ENCODE results near the gene TAF6. TPM values are rescaled to one million over a fixed set of nuclear protein-coding genes. Genes with fewer than 3 reads are reported as not detected.
A peak's percentile ranks its signal among the peaks of the same experiment; 100 is the strongest.

TAF6 gene
- polyA plus RNA-seq = 36.1 TPM
- long read RNA-seq, donor 1, partial matches to known transcripts = 0 of 1 reads
- long read RNA-seq, donor 1, other reads (novel, unspliced or antisense) = 0 of 1 reads
- long read RNA-seq, donor 2, transcript TAF6-211 (15 exons, 2,464 nt) = major isoform, 7 of 8 reads
- long read RNA-seq, donor 2, partial matches to known transcripts = 0 of 8 reads
- long read RNA-seq, donor 2, other reads (novel, unspliced or antisense) = 0 of 8 reads
- long read RNA-seq, donor 3, transcript TAF6-211 (15 exons, 2,464 nt) = major isoform, 6 of 12 reads
- long read RNA-seq, donor 3, partial matches to known transcripts = 5 of 12 reads
- long read RNA-seq, donor 3, other reads (novel, unspliced or antisense) = 0 of 12 reads
- long read RNA-seq, donor 4 = 0 reads
- long read RNA-seq, donor 5, transcript TAF6-211 (15 exons, 2,464 nt) = major isoform, 6 of 6 reads
- long read RNA-seq, donor 5, partial matches to known transcripts = 0 of 6 reads
- long read RNA-seq, donor 5, other reads (novel, unspliced or antisense) = 0 of 6 reads
- long read RNA-seq, donor 6, transcript TAF6-211 (15 exons, 2,464 nt) = major isoform, 5 of 5 reads
- long read RNA-seq, donor 6, partial matches to known transcripts = 0 of 5 reads
- long read RNA-seq, donor 6, other reads (novel, unspliced or antisense) = 0 of 5 reads
- long read RNA-seq, donor 7, partial matches to known transcripts = 0 of 2 reads
- long read RNA-seq, donor 7, other reads (novel, unspliced or antisense) = 0 of 2 reads
- long read RNA-seq, donor 8, partial matches to known transcripts = 0 of 4 reads
- long read RNA-seq, donor 8, other reads (novel, unspliced or antisense) = 0 of 4 reads
- long read RNA-seq, donor 9, partial matches to known transcripts = 0 of 4 reads
- long read RNA-seq, donor 9, other reads (novel, unspliced or antisense) = 0 of 4 reads
- long read RNA-seq, donor 10, partial matches to known transcripts = 13 of 16 reads
- long read RNA-seq, donor 10, other reads (novel, unspliced or antisense) = 0 of 16 reads
- long read RNA-seq, donor 11, partial matches to known transcripts = 0 of 1 reads
- long read RNA-seq, donor 11, other reads (novel, unspliced or antisense) = 0 of 1 reads

DNA sequence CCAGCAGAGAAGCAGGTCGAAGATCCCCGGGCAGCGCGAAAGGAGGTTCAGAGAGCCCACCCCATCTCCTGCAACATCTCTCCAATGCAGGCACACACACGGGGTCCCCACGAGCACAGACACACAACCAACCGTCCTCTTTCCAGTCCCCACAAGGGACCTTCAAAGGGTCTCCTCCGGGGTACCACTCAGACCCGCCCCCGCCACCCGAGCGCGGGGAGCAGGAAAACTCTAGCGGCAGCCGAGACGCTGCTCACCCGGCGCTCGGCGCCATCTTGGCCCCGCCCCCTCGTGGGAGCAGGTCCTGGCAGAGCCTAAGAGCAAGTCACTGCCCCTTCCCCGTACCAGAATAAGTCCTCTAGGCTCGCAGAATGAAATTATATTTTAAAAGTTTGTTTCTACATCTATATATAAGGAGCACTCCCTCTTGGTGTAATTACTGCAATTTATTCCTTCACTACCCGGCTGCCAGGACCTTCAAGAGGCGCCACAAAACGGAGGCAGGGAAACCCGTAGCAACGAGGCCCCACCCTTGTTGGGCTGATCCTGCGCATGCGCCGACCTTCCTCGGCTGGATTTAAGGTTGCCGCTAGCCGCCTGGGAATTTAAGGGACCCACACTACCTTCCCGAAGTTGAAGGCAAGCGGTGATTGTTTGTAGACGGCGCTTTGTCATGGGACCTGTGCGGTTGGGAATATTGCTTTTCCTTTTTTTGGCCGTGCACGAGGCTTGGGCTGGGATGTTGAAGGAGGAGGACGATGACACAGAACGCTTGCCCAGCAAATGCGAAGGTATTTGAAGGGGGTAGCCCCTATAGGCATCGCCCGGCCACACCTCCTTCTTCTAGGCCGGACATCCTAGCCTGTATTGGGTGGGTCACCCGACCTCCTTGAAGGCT is at the start of gene TAF6, which contains the start of gene CNPY4:
Gene TAF6 (minus strand): TSS at position 287 of the 898 bp plus-strand sequence. CDS start 5,149 bp downstream, outside the sequence.
Gene CNPY4 (plus strand): TSS at position 563 of the 898 bp plus-strand sequence. CDS start 111 bp downstream, at position 674.
- H3K36me3 ChIP-seq (ENCODE audit: control insufficient read depth, insufficient read depth, low read length) = peaks cover 9% of the 10 kb centered on the region
- H3K27ac ChIP-seq (ENCODE audit: low read length) = peak within 1 kb of the TSS; percentile 54
- peak within 1 kb of the TSS; percentile 76 for H3K4me3 ChIP-seq (ENCODE audit: low read length)
- peaks cover 15% of the 10 kb centered on the region for H3K4me1 ChIP-seq (ENCODE audit: control insufficient read depth, insufficient read depth, low read length)
- WGBS (ENCODE audit: insufficient coverage, low lambda C conversion rate) = 0% methylated on average over 1 of the region's 49 CpGs
- DNase-seq = peak; percentile 92 to 93
- H3K27me3 ChIP-seq (ENCODE audit: control insufficient read depth, insufficient read depth, low read length) = no peaks in the 10 kb centered on the region
- no peaks in the 10 kb centered on the region for H3K9me3 ChIP-seq (ENCODE audit: control insufficient read depth, low read depth, low read length)

DNA sequence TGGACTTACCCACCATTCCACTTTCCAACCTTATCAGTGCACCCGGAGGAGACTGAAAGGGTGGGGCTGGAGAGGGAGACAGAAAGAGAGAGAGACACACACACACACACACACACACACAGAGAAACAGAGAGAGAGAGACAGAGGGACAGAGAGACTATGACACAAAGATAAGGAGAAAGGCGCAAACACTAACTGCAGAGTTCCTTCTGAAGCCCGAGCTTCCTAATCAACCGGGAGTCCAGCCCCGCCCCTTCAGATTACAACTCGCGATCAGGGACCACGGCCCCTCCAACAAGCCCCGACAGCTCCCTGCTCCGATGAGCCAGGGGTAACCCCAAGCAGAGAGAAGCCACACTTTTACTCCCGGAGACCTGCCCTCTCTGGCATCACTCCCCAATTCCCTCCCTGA is 48.8 kb upstream of the TAF6 start:
- peak in 1 of 2 donors; percentile 69 for DNase-seq
- Histone ChIP-seq H3K9me3 (ENCODE audit: control insufficient read depth, low read depth, low read length) (peaks cover 3% of the 10 kb centered on the region), H3K36me3 (ENCODE audit: control insufficient read depth, insufficient read depth, low read length) (no peaks in the 10 kb centered on the region), H3K4me3 (ENCODE audit: low read length) (peak overlapping the region; percentile 35), H3K27ac (ENCODE audit: low read length) (peak overlapping the region; percentile 27), H3K27me3 (ENCODE audit: control insufficient read depth, insufficient read depth, low read length) (peaks cover 33% of the 10 kb centered on the region), H3K4me1 (ENCODE audit: control insufficient read depth, insufficient read depth, low read length) (peaks cover 36% of the 10 kb centered on the region)
- no CpG with 5 or more reads among the region's 11 CpGs for WGBS (ENCODE audit: insufficient coverage, low lambda C conversion rate)

GRCh38 chr7:100166970-100167911 is 48.1 kb upstream of the TAF6 start:
- H3K4me3 ChIP-seq (ENCODE audit: low read length) = no peak overlapping the region
- H3K27ac ChIP-seq (ENCODE audit: low read length) = no peak overlapping the region
- DNase-seq = peak in 1 of 2 donors; percentile 30
- no peaks in the 10 kb centered on the region for H3K36me3 ChIP-seq (ENCODE audit: control insufficient read depth, insufficient read depth, low read length)
- H3K4me1 ChIP-seq (ENCODE audit: control insufficient read depth, insufficient read depth, low read length) = peaks cover 41% of the 10 kb centered on the region
- no CpG with 5 or more reads among the region's 14 CpGs for WGBS (ENCODE audit: insufficient coverage, low lambda C conversion rate)
- peaks cover 32% of the 10 kb centered on the region for H3K27me3 ChIP-seq (ENCODE audit: control insufficient read depth, insufficient read depth, low read length)
- H3K9me3 ChIP-seq (ENCODE audit: control insufficient read depth, low read depth, low read length) = peaks cover 3% of the 10 kb centered on the region

DNA sequence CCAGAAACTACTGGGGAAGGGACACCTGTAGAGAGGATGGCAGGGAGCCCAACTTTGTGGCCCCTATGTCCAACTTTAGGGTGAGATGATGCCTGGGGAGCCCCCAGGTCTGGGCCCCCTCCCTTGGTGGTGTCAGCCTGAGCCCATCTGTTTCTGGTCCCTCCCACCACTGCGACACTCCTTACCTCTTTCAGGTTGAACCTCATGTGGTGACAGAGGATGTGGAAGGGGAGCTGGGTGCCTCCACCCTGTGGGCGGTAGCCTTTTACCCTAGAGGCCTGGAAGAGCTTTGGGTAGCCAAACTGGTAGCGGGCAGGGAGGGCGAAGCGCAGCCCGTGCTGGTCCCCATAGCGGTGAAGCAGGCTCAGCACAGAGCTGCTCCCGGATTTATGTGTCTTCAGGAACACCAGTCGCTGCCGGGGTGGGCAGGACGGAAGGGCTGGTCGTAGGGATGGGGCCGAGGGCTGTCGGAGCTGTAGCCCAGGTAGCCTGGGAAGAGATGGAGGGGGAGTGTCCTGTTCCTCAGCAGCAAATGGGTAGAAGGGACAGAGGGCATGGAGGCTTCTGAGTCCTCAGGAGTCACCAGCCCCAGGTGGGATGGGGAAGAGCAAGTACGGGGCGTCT is 47.3 kb upstream of the TAF6 start:
- H3K9me3 ChIP-seq (ENCODE audit: control insufficient read depth, low read depth, low read length) = peaks cover 3% of the 10 kb centered on the region
- H3K36me3 ChIP-seq (ENCODE audit: control insufficient read depth, insufficient read depth, low read length) = no peaks in the 10 kb centered on the region
- peaks cover 25% of the 10 kb centered on the region for H3K27me3 ChIP-seq (ENCODE audit: control insufficient read depth, insufficient read depth, low read length)
- no peak overlapping the region for H3K4me3 ChIP-seq (ENCODE audit: low read length)
- H3K27ac ChIP-seq (ENCODE audit: low read length) = no peak overlapping the region
- no peak for DNase-seq
- no CpG with 5 or more reads among the region's 16 CpGs for WGBS (ENCODE audit: insufficient coverage, low lambda C conversion rate)
- H3K4me1 ChIP-seq (ENCODE audit: control insufficient read depth, insufficient read depth, low read length) = peaks cover 37% of the 10 kb centered on the region

DNA sequence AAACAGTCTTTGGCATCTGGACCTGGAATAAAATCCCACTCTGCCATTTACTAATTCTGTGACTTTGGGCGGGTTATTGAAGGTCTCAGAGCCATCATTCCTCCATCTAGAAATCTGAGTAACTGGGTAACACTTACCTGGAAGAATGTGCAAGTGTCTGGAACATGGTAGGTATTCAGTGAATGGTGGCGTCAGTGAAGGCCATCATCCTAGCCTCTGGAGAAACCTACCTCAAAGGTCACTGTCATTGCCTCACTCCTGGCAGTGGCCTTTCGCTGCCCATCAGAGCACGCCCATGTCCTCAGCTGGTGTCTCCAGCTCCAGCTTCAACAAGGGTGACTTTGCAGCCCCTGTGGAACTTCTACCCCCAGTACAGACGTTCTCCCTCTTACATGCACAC is 44.7 kb upstream of the TAF6 start:
- no peak overlapping the region for H3K4me3 ChIP-seq (ENCODE audit: low read length)
- H3K9me3 ChIP-seq (ENCODE audit: control insufficient read depth, low read depth, low read length) = no peaks in the 10 kb centered on the region
- DNase-seq = no peak
- H3K27me3 ChIP-seq (ENCODE audit: control insufficient read depth, insufficient read depth, low read length) = peaks cover 8% of the 10 kb centered on the region
- peaks cover 32% of the 10 kb centered on the region for H3K4me1 ChIP-seq (ENCODE audit: control insufficient read depth, insufficient read depth, low read length)
- no peak overlapping the region for H3K27ac ChIP-seq (ENCODE audit: low read length)
- WGBS (ENCODE audit: insufficient coverage, low lambda C conversion rate) = no CpG with 5 or more reads among the region's 5 CpGs
- H3K36me3 ChIP-seq (ENCODE audit: control insufficient read depth, insufficient read depth, low read length) = no peaks in the 10 kb centered on the region

DNA sequence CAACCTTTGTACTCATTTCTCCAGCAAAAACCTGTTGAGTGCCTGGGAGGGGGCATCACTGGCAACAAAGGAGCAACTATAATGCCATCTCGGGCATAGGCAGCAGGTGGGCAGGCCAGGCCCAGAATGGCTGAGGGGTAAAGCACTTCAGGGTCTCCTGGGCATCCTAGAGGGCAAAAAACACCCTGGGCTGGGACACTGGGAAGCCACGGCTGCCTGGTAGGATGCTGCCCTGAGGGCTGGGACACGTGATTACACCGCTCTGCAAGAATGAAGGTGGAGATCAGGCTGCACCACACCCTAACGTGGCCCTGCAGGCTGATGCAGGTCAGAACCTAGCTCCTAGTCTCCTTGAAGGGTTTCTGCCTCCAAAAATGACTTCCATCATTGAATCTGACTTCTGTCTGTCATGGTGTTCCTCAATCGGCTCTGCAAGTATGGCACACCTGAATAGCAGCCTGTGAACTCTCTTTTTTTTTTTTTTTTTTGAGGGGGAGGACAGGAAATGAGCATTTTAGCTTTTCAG is 43.9 kb upstream of the TAF6 start:
- peak overlapping the region; percentile 52 for H3K27ac ChIP-seq (ENCODE audit: low read length)
- DNase-seq = peak; percentile 64 to 81
- WGBS (ENCODE audit: insufficient coverage, low lambda C conversion rate) = no CpG with 5 or more reads among the region's 6 CpGs
- peaks cover 6% of the 10 kb centered on the region for H3K27me3 ChIP-seq (ENCODE audit: control insufficient read depth, insufficient read depth, low read length)
- H3K36me3 ChIP-seq (ENCODE audit: control insufficient read depth, insufficient read depth, low read length) = no peaks in the 10 kb centered on the region
- H3K9me3 ChIP-seq (ENCODE audit: control insufficient read depth, low read depth, low read length) = no peaks in the 10 kb centered on the region
- H3K4me3 ChIP-seq (ENCODE audit: low read length) = no peak overlapping the region
- peaks cover 25% of the 10 kb centered on the region for H3K4me1 ChIP-seq (ENCODE audit: control insufficient read depth, insufficient read depth, low read length)

DNA sequence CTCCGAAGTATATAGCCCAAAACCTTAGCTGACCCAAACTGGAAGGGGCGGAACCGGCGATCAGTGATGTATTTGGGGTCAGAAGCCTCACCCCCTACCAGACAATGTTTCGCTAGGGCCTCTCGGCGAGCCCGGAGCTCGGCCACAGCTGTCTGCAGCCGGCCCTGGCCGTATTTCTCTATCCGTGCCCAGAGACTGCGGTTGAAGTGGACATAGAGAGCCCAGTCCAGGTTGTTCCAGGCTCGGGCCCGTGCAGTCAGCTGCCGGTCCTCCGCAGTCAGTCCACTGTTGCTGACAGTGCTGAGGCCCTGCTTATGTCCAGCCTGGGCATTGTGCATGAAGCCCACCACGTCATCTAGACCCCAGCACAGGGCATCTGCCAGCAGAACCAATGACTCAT is 40.9 kb upstream of the TAF6 start:
- WGBS (ENCODE audit: insufficient coverage, low lambda C conversion rate) = no CpG with 5 or more reads among the region's 18 CpGs
- no peaks in the 10 kb centered on the region for H3K27me3 ChIP-seq (ENCODE audit: control insufficient read depth, insufficient read depth, low read length)
- H3K9me3 ChIP-seq (ENCODE audit: control insufficient read depth, low read depth, low read length) = no peaks in the 10 kb centered on the region
- no peak for DNase-seq
- H3K4me1 ChIP-seq (ENCODE audit: control insufficient read depth, insufficient read depth, low read length) = peaks cover 32% of the 10 kb centered on the region
- no peak overlapping the region for H3K4me3 ChIP-seq (ENCODE audit: low read length)
- H3K36me3 ChIP-seq (ENCODE audit: control insufficient read depth, insufficient read depth, low read length) = peaks cover 23% of the 10 kb centered on the region
- H3K27ac ChIP-seq (ENCODE audit: low read length) = no peak overlapping the region

- WGBS (ENCODE audit: insufficient coverage, low lambda C conversion rate) = no CpG with 5 or more reads among the region's 7 CpGs
- H3K27me3 ChIP-seq (ENCODE audit: control insufficient read depth, insufficient read depth, low read length) = no peaks in the 10 kb centered on the region
- peak overlapping the region; percentile 46 for H3K27ac ChIP-seq (ENCODE audit: low read length)
- H3K4me3 ChIP-seq (ENCODE audit: low read length) = peak overlapping the region; percentile 79
- H3K36me3 ChIP-seq (ENCODE audit: control insufficient read depth, insufficient read depth, low read length) = peaks cover 27% of the 10 kb centered on the region
- peaks cover 41% of the 10 kb centered on the region for H3K4me1 ChIP-seq (ENCODE audit: control insufficient read depth, insufficient read depth, low read length)
- H3K9me3 ChIP-seq (ENCODE audit: control insufficient read depth, low read depth, low read length) = no peaks in the 10 kb centered on the region
- no peak for DNase-seq
These were observed 40.0 kb upstream of the TAF6 start for GRCh38 chr7:100159099-100159623.
